ENCODE measurements around the gene MTFR1L.
A peak's percentile ranks its signal among the peaks of the same experiment; 100 is the strongest.

The MTFR1L gene

GRCh38 chr1:25790472-25790871 is 29.3 kb upstream of the MTFR1L start:
- DNase-seq (ENCODE audit: low read depth) = no peak

GRCh38 chr1:25792115-25792514 is 27.6 kb upstream of the MTFR1L start:
- no peak for DNase-seq (ENCODE audit: low read depth)

- no peak for DNase-seq (ENCODE audit: low read depth)
Observed at GRCh38 chr1:25793585-25794170, 26.1 kb upstream of the MTFR1L start.

GRCh38 chr1:25794325-25794724 is 25.4 kb upstream of the MTFR1L start:
- DNase-seq (ENCODE audit: low read depth) = peak; percentile 19

- no peak for DNase-seq (ENCODE audit: low read depth)
Observed at GRCh38 chr1:25795211-25795610, 24.5 kb upstream of the MTFR1L start.

GRCh38 chr1:25795946-25796810 is 23.6 kb upstream of the MTFR1L start:
- DNase-seq (ENCODE audit: low read depth) = no peak

- DNase-seq (ENCODE audit: low read depth) = peak; percentile 72
Observed at GRCh38 chr1:25796811-25797458, 22.8 kb upstream of the MTFR1L start.

- DNase-seq (ENCODE audit: low read depth) = no peak
Observed at GRCh38 chr1:25797939-25798338, 21.8 kb upstream of the MTFR1L start.

GRCh38 chr1:25798666-25799351 is 20.9 kb upstream of the MTFR1L start:
- DNase-seq (ENCODE audit: low read depth) = no peak

GRCh38 chr1:25799352-25799934 is 20.3 kb upstream of the MTFR1L start:
- no peak for DNase-seq (ENCODE audit: low read depth)

GRCh38 chr1:25799935-25800702 is 19.6 kb upstream of the MTFR1L start, which contains the start of gene SELENON:
Gene SELENON, plus strand, starts transcription at chr1:25800193. Its CDS starts 38 bp downstream, at chr1:25800231.
- DNase-seq (ENCODE audit: low read depth) = peak; percentile 50

GRCh38 chr1:25800703-25801377 is 18.9 kb upstream of the MTFR1L start:
- no peak for DNase-seq (ENCODE audit: low read depth)

GRCh38 chr1:25802915-25803314 is 16.8 kb upstream of the MTFR1L start:
- DNase-seq (ENCODE audit: low read depth) = no peak

- no peak for DNase-seq (ENCODE audit: low read depth)
Observed at GRCh38 chr1:25803368-25803767, 16.4 kb upstream of the MTFR1L start.

GRCh38 chr1:25804244-25804963 is 15.3 kb upstream of the MTFR1L start:
- DNase-seq (ENCODE audit: low read depth) = peak; percentile 38

- no peak for DNase-seq (ENCODE audit: low read depth)
Observed at GRCh38 chr1:25804964-25805862, 14.5 kb upstream of the MTFR1L start.

- peak; percentile 68 for DNase-seq (ENCODE audit: low read depth)
Observed at GRCh38 chr1:25805863-25806225, 13.9 kb upstream of the MTFR1L start.

GRCh38 chr1:25806418-25806817 is 13.3 kb upstream of the MTFR1L start:
- DNase-seq (ENCODE audit: low read depth) = peak; percentile 69
